GM08714 (cell line): ENCODE measurements around the gene C11orf98.
"Not testable (repeated sequence)": the region's sequence is repeated elsewhere in the genome, so short reads cannot be mapped to it uniquely, and the experiment has no call there.

Source experiments
- H3K4me3 ChIP-seq: fragments of 200-500 bp; sonication (Bioruptor generic); 2 replicates; pipeline ENCODE4 v1.5.1; 2014; ENCODE audit warnings: mild to moderate bottlenecking, low read length, inconsistent platforms
- ZNF274 ChIP-seq: IDR thresholded peaks from 2 replicates; pipeline ENCODE4 v1.6.1; 2012; ENCODE audit warnings: mild to moderate bottlenecking, low read depth, low read length

C11orf98 gene

DNA sequence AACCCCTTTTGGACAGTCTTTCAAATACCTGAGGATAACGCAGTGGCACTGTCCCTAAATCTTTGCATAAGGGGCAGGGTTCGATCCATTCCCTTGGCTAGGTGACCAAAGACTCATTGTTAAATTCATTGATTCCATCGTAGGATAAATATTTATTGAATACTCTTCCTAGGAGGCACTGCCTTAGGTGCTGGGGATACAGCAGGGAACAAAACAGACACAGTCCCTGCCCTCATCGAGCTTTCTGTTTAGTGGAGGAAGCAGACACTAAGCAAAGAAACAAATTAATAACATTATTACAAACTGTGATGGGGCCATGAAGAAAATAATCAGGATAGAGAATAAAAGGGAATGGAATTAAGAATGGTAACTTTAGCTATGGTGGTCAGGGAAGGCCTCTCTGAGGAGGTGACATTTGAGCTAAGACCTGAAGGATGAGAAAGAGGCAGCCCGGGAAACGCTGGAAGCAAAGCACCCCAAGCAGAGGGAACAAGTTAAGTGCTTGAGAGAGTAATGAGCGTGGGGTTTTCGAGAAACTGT lies 43.9 kb downstream of the C11orf98 start:
- H3K4me3 ChIP-seq = peak overlapping the region; percentile 72
- TF ChIP-seq ZNF274 = no peak

DNA sequence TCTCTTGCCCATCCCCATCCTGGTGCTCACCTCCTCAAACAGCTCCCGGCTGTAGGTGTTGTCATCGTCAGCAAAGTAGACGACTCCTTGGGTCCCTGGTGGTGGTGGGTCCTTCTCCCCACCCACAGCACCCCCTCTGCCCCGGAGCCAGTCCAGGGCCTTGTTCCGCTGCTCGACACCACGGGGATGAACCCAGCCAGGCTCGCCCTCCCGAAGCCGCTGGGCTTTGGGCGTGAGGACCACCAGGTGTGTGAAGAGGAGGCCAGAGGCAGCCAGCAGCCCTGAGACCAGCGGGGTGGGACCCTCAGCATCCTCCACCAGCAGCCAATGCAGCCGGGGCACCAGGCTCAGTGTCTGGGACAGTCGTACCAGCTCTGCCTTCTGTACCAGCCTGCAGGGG lies 48.1 kb downstream of the C11orf98 start:
- not testable (repeated sequence) for H3K4me3 ChIP-seq

DNA sequence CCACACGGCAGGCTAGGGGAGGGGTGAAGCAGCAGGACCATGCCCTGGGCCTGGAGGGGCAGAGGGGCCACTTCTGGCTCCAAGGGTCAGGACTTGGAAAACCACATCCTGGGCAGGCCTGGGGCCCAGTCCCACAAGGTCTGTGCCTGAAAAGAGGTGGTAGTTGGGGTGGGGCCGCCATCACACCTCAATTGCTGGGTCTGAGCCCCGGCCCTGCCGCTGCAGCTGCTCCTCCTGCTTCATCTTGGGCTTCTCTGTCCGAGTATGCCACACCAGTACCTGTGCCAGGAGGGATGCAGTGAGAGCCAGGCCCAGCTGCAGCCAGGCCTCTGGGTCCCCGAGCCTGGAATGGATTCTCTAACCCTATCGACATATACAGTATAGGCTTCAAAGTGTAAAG lies 49.5 kb downstream of the C11orf98 start:
- H3K4me3 ChIP-seq = no peak overlapping the region
- no peak for TF ChIP-seq ZNF274

DNA sequence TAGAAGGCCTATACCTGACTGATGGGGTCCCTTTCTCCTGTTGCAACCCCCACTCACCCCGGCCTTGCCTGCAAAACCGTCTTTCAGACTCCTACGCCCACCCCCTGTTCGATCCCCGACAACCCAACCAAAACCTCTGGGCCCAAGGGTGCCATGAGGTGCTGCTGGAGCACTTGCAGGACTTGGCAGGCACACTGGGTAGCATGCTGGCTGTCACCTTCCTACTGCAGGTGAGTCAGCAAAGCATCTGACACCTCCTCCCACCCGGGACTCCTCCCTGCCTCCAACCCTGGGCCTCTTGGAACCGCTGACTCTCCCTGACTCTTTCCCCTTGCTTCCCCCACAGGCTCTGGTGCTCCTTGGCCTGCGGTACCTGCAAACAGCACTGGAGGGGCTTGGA lies 50.7 kb downstream of the C11orf98 start:
- H3K4me3 ChIP-seq = no peak overlapping the region
- no peak for TF ChIP-seq ZNF274

DNA sequence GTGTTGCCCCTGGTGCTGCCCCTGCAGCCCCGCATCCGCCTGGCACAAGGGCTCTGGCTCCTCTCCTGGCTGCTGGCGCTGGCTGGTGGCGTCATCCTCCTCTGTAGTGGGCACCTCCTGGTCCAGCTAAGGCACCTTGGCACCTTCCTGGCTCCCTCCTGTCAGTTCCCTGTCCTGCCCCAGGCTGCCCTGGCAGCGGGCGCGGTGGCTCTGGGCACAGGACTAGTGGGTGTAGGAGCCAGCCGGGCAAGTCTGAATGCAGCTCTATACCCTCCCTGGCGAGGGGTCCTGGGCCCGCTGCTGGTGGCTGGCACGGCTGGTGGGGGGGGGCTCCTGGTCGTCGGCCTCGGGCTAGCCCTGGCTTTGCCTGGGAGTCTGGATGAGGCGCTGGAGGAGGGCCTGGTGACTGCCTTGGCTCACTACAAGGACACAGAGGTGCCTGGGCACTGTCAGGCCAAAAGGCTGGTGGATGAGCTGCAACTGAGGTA lies 51.7 kb downstream of the C11orf98 start:
- no peak for TF ChIP-seq ZNF274
- no peak overlapping the region for H3K4me3 ChIP-seq
